Measurements from ENCODE around the gene HAUS8. TPM values are rescaled to one million over a fixed set of nuclear protein-coding genes. Genes with fewer than 3 reads are reported as not detected.

The HAUS8 gene
- total and polyA plus RNA-seq, 2 of the 8 experiments (the other 6 are each of a cell fraction or from before 2014, with no cell fraction given): 18.4 to 23.2 TPM

DNA sequence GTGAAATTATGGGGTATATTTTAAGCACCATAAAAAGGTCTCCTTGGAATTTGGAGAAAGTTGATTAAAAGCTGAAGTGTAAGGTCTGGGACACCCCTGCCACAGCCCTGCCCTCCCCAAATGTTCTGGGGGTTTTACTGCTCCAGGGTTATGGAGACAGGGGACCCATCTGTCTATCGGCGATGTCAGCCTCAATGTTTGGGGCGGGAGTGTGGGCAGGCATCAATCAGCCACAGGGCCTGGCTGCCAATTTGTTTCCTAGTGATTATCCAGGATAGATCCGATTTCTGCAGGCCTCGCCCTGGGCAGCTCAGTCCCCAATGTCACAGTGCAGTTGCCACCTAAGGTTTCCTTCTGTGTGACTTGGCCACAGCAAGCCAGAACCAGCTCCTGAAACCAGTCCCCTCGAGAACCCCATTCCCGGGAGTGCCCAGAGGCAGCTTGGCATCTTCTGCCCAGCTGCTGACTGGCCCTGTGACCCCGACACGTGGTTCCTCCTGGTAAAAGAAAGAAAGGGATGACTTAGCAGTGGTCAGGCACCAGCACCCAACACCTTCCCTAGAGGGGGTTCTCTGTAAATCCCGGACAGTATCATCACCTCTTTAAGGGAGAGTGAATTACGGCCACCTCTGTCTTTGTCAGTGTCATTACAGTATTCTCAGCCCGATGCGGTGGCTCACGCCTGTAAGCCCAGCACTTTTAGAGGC, 41.9 kb upstream of the HAUS8 start:
- TF ChIP-seq SRF (IDR thresholded peaks at IDR 0.05; ENCODE audit: low read depth, low read length) (no peak), CEBPB (IDR thresholded peaks at IDR 0.05; ENCODE audit: low read depth, low read length) (no peak), GABPA (IDR thresholded peaks at IDR 0.05; ENCODE audit: borderline replicate concordance, insufficient read depth, low read length) (no peak), SP1 (IDR thresholded peaks at IDR 0.05; ENCODE audit: low read depth, low read length) (no peak), CHD2 (IDR thresholded peaks at IDR 0.05; ENCODE audit: low read length) (no peak), SP2 (IDR thresholded peaks at IDR 0.05; ENCODE audit: low read length) (no peak), TBP (IDR thresholded peaks at IDR 0.05; ENCODE audit: low read depth, low read length) (no peak), TAF7 (optimal IDR thresholded peaks at IDR 0.05; ENCODE audit: borderline replicate concordance, low read depth, low read length) (no peak), FOSL1 (IDR thresholded peaks at IDR 0.05; ENCODE audit: insufficient read depth, low read depth, low read length) (no peak), TAF1 (IDR thresholded peaks at IDR 0.05; ENCODE audit: low read depth, low read length) (no peak)
- no peak overlapping the region for H3K4me3 ChIP-seq (ENCODE audit: extremely low read depth in 1 of 4, insufficient read depth in 2 of 4, low read depth in 3 of 4, low read length in 4 of 4)
- no peak overlapping the region for H3K18ac ChIP-seq (ENCODE audit: extremely low read depth, low read length)
- DNase-seq (ENCODE audit: low read depth in 1 of 2, low spot score in 2 of 2): no peak
- H3K23me2 ChIP-seq (ENCODE audit: low read depth, low read length): peaks cover 2% of the 10 kb centered on the region; the same call in 1 of the 2 replicates
- H3K36me3 ChIP-seq (ENCODE audit: control insufficient read depth in 2 of 4, insufficient read depth in 4 of 4, low read length in 3 of 4): no peaks in the 10 kb centered on the region
- no peak overlapping the region for H3K27ac ChIP-seq (ENCODE audit: low read depth, low read length)
- peaks cover 5 to 24% (median 16%) of the 10 kb centered on the region in 4 experiments for H3K4me1 ChIP-seq (replicated peaks in 1 of 4; ENCODE audit: control insufficient read depth in 3 of 4, insufficient read depth in 4 of 4, low read length in 3 of 4)
- no peak overlapping the region for H4K5ac ChIP-seq (ENCODE audit: insufficient read length, low read depth, low read length)
- H2BK120ac ChIP-seq (replicated peaks; ENCODE audit: low read depth, low read length): no peak overlapping the region
- H4K20me1 ChIP-seq (replicated peaks in 1 of 2; ENCODE audit: control insufficient read depth in 1 of 2, insufficient read depth in 2 of 2, low read length in 2 of 2): peaks cover 10 to 11% of the 10 kb centered on the region in 2 experiments
- H4K91ac ChIP-seq (replicated peaks; ENCODE audit: insufficient read length, low read length): no peak overlapping the region
- H2BK5ac ChIP-seq (ENCODE audit: low read depth, low read length): no peak overlapping the region
- no peak overlapping the region for H3K56ac ChIP-seq (replicated peaks; ENCODE audit: insufficient read length, low read depth, low read length)
- no peak overlapping the region for H2BK15ac ChIP-seq (ENCODE audit: low read length)
- no peak overlapping the region for H3K9ac ChIP-seq (replicated peaks in 1 of 4; ENCODE audit: extremely low read depth in 1 of 4, low read depth in 3 of 4, low read length in 3 of 4)
- FAIRE-seq: no peak
- H3K79me1 ChIP-seq (ENCODE audit: low read depth, low read length): peaks cover 2% of the 10 kb centered on the region
- no peak overlapping the region for H2AFZ ChIP-seq (ENCODE audit: low read length)
- no peak overlapping the region for H3K4me2 ChIP-seq (ENCODE audit: insufficient read depth in 1 of 2, low read depth in 2 of 2, low read length in 2 of 2)
- H3K27me3 ChIP-seq (replicated peaks in 1 of 4; ENCODE audit: control insufficient read depth in 3 of 4, extremely low read depth in 1 of 4, insufficient read depth in 3 of 4, low read length in 3 of 4): no peaks in the 10 kb centered on the region
- WGBS, 2 experiments (ENCODE audit: extremely low coverage in 1 of 2, insufficient coverage in 1 of 2, insufficient read length in 1 of 2, insufficient replicate concordance in 2 of 2, low coverage in 1 of 2, low lambda C conversion rate in 2 of 2, missing lambda C conversion rate in 1 of 2): 87% methylated on average over 14 of the region's 14 CpGs; no CpG with 5 or more reads in 1 of the 2 experiments
- H3K79me2 ChIP-seq (ENCODE audit: control insufficient read depth in 1 of 2, insufficient read depth in 2 of 2, low read length in 2 of 2): no peaks in the 10 kb centered on the region; a peak in 1 of 4 replicates
- no peaks in the 10 kb centered on the region for H3K9me3 ChIP-seq (ENCODE audit: insufficient read depth in 2 of 2, low read depth in 1 of 2, low read length in 1 of 2)
- no peak overlapping the region for H2AK5ac ChIP-seq (ENCODE audit: low read depth, low read length)
- no peak overlapping the region for H3K4ac ChIP-seq (replicated peaks; ENCODE audit: insufficient read length, low read depth, low read length)
- H3K14ac ChIP-seq (ENCODE audit: insufficient read length): no peak overlapping the region
- H3K23ac ChIP-seq (ENCODE audit: insufficient read length): no peak overlapping the region
- CTCF ChIA-PET (ENCODE audit: partially characterized antibody): interaction anchor here (0.6 to 1.8 kb wide), 6 partner anchors 11 to 345 kb away, joined by 3 to 5 read pairs (median 4); no protein-coding TSS in a partner anchor
- POLR2A ChIA-PET (ENCODE audit: partially characterized antibody): interaction anchor here (0.9 kb wide), 1 partner anchor 19 kb away, joined by 3 read pairs; no protein-coding TSS in a partner anchor
- no peak overlapping the region for H2BK12ac ChIP-seq (ENCODE audit: low read depth, low read length)
- no peak overlapping the region for H2BK20ac ChIP-seq (ENCODE audit: low read length)
- H4K8ac ChIP-seq (ENCODE audit: extremely low read depth, insufficient read depth, low read length): no peak overlapping the region

All from H1 (cell line).